CD4-positive, alpha-beta T cell treated with Interleukin-17A for 4 hours (primary cell): ENCODE measurements around the gene IL20RB.
"Not testable (repeated sequence)": the region's sequence is repeated elsewhere in the genome, so short reads cannot be mapped to it uniquely, and the experiment has no call there.

Experiments
- DNase-seq: peaks from one replicate; pipeline ENCODE4 v3.0.0-alpha.2; 2020; ENCODE audit warnings: mixed read lengths

Gene IL20RB

GRCh38 chr3:136989781-136990524, 32.2 kb downstream of the IL20RB start:
- no peak for DNase-seq

DNA sequence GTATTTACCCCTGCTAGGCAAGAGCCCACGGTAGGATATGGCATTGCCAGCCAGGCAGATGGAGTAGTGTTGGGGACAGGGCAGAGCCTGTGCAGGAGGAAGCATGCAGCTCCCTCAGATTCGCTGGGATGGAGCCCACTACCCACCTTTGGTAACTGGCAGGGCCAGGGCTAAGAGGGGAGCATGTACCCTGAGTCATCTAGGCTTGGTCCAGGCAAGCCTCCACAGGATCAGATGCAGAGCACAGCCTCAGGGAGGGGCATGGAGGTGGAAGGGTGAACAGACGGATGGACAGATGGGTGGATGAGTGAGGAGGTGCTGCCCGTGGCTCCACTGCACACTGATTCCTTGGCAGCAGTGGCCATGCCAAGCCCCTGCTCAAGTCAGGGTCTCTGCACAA, 33.0 kb downstream of the IL20RB start:
- DNase-seq = no peak

- DNase-seq = no peak
These were observed 34.3 kb downstream of the IL20RB start for GRCh38 chr3:136992115-136992514.

DNA sequence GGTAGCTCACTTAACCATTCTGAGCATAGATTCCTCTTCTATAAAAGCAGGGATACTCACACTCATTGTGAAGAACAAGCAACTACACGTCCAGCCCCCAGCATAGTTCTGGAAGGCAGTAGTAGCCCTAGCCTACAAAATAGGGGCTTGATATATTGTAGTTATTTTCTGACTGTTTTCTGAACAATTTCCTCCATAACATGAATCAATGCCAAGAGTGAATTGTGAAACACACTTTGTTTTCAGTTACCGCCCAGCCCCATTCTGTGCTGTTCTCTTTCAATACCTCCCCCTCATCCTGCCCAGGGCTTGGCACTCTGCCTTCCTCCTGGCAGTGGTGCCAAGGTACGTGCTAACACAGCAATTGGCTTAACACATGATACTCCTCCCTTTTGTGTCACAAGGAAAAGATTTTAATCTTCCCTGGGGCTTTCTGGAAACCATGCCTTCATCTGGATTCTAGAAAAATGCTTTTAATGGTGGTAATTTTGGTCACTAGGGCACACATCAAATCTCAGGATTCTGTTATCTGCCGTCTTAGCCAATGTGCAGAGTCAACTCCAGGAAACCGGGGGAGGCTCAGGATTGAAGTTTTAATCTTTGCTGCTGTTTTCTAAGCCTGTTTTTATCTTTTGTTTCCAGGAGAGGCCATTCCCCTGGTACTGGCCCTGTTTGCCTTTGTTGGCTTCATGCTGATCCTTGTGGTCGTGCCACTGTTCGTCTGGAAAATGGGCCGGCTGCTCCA, 37.2 kb downstream of the IL20RB start:
- peak; percentile 6 for DNase-seq

- DNase-seq = no peak
These were observed 37.9 kb downstream of the IL20RB start for GRCh38 chr3:136995652-136996051.

GRCh38 chr3:137000039-137000438, 42.3 kb downstream of the IL20RB start:
- no peak for DNase-seq

GRCh38 chr3:137007376-137007775, 49.6 kb downstream of the IL20RB start:
- DNase-seq = not testable (repeated sequence)

DNA sequence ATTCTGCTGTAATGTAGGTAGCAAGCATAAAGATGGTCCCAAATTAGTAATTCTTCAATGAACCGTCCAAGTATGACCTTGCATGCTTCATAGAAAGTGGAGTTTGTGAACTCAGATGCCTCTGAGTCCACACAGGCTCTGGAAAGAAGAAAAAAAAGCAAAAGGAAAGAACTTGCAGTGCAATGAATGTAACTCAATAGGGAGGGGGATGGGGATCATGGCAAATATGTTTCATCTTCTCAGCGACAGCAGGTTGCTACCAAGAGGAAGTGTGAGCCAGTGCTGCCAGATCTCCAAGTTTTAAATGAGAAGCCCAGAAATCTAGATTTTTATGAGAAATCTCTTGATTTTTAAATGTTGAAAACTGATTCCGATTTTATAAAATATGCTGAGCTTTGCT, 50.3 kb downstream of the IL20RB start:
- DNase-seq = no peak

GRCh38 chr3:137008976-137009375, 51.2 kb downstream of the IL20RB start:
- DNase-seq = no peak

GRCh38 chr3:137010137-137010536, 52.4 kb downstream of the IL20RB start:
- DNase-seq = no peak

DNA sequence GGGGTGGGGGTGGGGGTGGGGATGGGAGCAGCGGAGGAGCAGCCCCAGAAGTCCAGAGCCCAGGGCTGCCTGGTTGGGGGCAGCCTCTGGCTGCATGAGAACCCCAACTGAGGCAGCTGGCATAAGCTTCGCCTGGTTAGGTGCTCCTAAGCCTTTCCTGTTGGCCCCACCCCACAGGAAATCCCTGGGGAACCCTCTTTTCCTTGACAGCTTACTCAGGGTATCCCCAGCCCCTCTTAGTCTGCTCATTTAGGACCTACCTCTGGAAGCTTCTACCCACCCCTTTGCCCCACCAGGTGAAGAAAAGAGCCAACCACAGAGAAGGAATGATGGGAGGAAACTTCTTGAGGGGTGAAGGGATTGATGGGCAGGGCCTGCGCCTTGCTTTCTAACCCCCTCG, 53.4 kb downstream of the IL20RB start:
- no peak for DNase-seq

DNA sequence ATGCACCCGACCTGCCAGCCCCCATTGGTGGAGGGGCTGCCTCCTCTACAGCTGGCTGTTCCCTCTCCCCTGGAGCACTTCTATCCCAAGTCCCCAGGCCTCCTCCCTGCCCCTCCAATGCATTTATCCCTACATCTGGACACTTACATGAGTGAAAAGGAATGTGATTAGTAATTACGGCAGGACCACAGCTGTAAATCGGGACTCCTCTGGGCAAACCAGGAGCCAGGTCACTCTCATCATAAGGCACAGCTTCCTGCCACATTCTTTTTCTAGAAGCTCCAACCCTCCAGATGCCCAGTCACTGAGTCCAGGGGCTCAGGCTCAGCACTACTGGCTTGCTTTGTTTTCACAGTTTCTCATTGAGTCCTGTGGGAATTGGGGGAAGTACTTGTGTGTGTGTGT, 54.3 kb downstream of the IL20RB start:
- DNase-seq = no peak

- peak; percentile 91 for DNase-seq
These were observed 56.3 kb downstream of the IL20RB start for GRCh38 chr3:137013951-137014688.

DNA sequence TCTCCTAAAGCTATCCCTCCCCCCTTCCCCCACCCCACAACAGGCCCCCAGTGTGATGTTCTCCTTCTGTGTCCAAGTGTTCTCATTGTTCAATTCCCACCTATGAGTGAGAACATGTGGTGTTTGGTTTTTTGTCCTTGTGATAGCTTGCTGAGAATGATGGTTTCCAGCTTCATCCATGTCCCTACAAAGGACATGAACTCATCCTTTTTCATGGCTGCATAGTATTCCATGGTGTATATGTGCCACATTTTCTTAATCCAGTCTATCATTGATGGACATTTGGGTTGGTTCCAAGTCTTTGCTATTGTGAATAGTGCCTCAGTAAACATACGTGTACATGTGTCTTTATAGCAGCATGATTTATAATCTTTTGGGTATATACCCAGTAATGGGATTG, 59.5 kb downstream of the IL20RB start:
- DNase-seq = not testable (repeated sequence)

GRCh38 chr3:137020315-137020714, 62.5 kb downstream of the IL20RB start:
- no peak for DNase-seq

DNA sequence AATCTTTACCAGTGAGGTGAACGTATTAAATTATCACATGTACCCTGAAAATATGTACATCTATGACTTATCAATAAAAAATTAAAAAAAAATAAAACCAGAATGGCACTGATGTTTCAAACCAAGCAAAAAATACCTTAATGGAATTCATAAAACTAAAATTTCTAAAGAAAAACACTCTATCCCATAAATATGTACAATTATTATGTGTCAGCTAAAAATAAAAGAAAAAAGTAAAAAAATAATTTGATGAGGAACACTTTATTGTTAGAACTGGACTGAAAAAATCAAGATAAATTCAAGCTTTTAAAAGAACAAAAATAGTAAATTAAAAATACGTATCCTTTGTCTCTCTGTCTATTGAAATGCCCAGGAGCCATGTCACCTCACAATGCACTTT, 63.1 kb downstream of the IL20RB start:
- DNase-seq = no peak

DNA sequence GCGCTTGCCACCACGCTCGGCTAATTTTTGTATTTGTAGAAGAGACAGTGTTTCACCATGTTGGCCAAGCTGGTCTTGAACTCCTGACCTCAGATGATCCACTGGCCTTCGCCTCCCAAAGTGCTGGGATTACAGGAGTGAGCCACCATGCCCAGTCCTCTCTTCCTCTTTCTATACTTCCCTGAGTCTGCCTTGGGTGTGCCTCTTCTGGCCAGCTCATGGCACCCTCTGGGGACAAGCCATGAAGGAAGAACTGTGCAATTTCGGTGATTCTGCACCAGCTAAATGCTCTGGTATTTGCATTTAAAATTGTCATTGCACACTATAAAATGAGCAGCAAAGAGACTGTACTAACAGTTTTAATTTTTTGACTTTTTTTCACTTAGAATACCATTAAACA, 66.6 kb downstream of the IL20RB start:
- DNase-seq = no peak

GRCh38 chr3:137026701-137027100, 68.9 kb downstream of the IL20RB start:
- no peak for DNase-seq

DNA sequence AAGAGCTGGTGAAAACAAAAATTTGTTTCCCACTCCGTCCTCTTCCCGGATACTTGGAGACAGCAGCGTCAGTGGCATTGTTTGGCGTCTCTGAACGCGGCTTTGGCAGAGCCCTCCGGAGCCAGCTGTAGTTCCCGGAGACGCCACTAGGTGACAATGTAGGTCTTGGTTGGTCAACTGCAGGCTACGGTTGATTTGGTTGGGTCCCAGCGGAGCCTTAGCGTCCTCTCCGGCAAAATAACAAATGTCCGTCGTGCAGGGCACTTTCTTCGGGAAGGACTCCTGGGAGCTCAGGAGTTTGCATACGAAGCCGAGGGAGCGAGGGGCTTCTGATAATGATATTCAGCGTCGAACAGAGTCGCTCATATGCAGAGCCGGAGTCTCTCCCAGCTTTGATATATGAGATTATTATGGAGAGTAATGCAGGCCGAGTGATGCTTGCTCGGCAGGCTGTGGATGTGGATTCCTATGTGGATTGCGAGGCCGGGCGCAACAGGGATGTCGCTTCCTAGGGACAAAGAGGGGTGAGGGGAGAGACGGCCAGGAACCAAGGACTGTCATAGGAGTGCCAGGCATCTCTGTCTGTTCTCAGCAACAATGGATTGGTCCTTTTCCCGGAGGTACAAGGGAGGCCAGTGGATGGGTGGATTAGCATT, 74.8 kb downstream of the IL20RB start:
- DNase-seq = peak; percentile 79

GRCh38 chr3:137035631-137036030, 77.8 kb downstream of the IL20RB start:
- no peak for DNase-seq

- no peak for DNase-seq
These were observed 81.8 kb downstream of the IL20RB start for GRCh38 chr3:137039570-137039969.

DNA sequence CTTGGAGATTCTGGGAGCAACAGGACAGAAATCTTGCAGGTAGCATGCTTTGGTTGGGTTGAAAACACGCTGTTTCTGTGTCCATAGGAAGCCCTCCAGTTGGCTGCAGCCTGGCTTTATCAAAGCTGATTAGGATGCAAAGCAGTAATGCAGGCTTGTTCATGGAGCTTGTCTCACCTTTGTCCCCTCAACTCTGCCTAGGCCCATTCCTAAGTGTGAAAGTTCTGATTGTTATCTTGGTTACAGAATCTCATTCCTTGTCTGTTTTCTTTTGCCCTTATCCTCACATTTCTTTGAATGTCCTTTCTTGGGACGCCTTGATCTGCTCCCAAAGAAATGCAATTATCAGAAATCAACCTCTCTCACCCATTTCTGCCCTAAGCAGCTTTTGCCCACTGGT, 83.5 kb downstream of the IL20RB start:
- DNase-seq = no peak

- DNase-seq = no peak
These were observed 83.9 kb downstream of the IL20RB start for GRCh38 chr3:137041686-137042085.
